ENCODE measurements around the gene CFAP92. TPM values are rescaled to one million over a fixed set of nuclear protein-coding genes. Genes with fewer than 3 reads are reported as not detected.
"Not testable (repeated sequence)": the region's sequence is repeated elsewhere in the genome, so short reads cannot be mapped to it uniquely, and the experiment has no call there.

CFAP92 gene
- total RNA-seq, 2 donors from 2014 or later: 0.45 TPM; not detected in 1

DNA sequence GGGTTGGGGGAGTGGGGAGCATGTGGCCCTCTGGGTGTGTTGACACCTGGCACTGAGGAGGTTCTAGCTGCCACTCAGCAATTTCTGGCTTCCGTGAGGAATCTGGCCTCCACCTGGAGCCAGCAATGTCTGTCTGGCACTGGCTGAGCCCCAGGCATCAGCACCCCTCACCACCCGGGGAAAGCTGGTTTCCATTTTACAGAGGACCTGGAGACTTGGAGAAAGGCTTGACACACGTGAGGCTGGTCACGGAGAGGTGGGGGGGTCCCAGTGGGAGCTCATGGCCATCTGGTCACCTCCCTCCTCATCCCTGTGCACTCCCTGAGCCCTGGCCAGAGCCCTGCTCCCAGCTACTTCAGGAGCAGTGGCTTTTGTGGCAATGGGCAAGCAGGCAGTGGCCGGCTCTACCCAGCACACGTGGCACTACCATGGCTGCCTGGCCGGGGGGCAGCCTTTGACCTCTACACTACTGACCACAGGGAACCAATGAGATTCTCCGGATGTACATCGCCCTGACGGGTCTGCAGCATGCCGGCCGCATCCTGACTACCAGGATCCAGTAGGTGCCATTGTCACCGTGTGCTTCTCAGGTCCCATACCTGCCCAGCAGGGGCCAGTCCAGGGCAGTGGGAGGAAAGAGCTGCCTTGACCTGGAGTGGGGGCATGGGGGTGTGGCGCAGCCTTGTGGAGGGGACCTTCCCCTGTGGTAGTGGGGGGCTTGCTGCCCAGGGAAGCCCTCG, 86.0 kb downstream of the CFAP92 start:
- H3K36me3 Mint-ChIP-seq: peaks cover 8 to 19% of the 10 kb centered on the region in 2 donors
- DNase-seq (ENCODE audit: low spot score in 2 of 2) (no peak), ATAC-seq (no peak)
- H3K9me3 Mint-ChIP-seq: no peaks in the 10 kb centered on the region
- H3K27ac Mint-ChIP-seq: no peak overlapping the region

DNA sequence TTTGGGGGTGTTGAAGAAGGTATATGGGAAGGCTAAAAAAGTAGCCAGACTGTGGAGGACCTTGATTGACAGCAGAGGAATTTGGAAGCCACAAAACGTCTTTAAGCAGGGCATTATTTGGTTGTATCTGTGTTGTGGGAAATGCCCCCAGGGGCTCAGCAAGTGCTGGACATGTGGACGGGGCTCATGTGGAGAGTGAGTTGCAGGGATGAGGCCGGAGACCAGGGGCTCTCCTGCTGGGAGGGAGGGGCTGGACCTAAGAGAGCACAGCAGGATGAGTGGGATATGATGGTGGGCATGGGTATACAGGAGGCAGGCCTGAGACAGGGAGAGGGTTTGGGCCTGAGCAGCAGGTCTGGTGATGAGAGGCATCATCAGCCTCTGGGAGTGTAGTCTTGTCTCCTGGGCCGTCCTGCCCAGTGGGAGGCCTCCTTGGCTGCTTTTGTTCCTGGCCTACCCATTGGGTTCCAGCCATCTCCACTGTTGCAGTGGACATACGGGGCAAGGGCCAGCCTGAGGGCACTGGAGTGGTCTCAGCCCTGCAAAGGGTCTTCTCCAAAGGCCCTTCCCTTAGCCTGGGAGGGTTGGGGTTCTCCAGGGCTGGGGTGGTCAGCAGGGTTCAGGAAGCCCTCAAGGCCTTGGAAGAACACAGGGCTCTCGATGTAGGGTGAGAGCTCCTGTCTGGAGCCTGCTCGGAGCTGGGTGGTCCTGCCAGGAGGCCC, 86.9 kb downstream of the CFAP92 start:
- Mint-ChIP-seq H3K27ac (peak overlapping the region; percentile 48 to 68), H3K36me3 (peaks cover 8 to 12% of the 10 kb centered on the region in 2 donors), H3K9me3 (no peaks in the 10 kb centered on the region)
- no peak for ATAC-seq
- DNase-seq (ENCODE audit: low spot score in 2 of 2): no peak

DNA sequence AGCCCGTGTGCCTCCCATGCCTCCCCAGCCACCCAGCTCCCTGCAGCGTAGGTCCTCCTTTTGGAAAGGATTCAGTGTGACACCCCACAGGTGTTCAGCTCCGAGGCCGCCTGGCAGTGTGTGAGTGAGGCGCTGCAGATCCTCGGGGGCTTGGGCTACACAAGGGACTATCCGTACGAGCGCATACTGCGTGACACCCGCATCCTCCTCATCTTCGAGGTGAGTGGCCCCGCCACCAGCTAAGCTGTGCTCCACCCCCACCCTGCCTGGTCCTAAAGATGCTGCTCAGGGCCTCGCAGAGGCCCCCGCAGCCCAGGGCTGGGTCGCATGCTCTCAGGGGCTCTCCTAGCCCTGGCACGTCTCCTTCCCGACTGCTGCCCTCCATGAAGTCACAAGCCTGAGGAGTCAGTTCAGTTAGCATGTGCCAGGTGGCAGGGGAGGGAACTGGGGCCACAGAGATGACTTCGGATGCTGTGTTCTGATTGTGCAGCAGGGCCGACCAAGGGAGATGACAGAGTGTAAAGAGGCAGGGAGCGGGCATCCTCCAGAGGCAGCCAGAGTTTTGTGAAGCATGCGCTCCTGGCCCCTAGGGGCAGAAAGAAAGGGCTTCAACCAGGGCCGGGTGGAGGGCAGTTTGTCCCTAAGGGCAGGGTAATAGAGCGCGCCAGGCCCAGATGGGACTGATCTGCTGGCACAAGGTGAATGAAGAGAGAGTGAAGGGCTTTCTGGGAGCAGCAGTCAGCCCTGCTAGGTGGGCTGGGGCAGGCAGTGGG, 87.7 kb downstream of the CFAP92 start:
- peaks cover 11 to 15% of the 10 kb centered on the region in 2 donors for H3K36me3 Mint-ChIP-seq
- no peak for DNase-seq (ENCODE audit: low spot score in 2 of 2)
- ATAC-seq: no peak
- H3K9me3 Mint-ChIP-seq: no peaks in the 10 kb centered on the region
- peak overlapping the region; percentile 48 to 68 for H3K27ac Mint-ChIP-seq

DNA sequence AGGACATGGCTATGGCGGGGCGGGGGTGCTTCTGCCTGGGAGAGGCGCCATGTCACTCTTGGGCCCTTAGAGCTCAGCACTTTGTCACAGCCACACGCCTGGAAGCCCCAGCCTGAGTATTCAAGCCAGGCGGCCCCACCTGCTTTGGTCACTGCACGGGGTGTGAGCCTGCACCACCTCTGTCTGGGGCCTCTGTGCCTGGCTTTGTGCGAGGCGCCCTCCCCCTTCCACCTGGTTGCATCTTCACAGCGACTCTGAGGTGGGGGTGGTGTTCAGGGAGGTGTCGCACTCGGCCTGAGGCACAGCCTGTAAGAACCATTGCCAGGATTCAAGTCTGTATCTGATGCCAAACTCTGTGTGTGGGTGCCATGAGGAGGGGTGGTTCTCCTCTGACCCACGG, 90.4 kb downstream of the CFAP92 start:
- H3K27ac Mint-ChIP-seq: no peak overlapping the region
- peaks cover 15 to 24% of the 10 kb centered on the region in 2 donors for H3K36me3 Mint-ChIP-seq
- ATAC-seq (no peak), DNase-seq (ENCODE audit: low spot score in 2 of 2) (no peak)
- H3K9me3 Mint-ChIP-seq: no peaks in the 10 kb centered on the region

- no peak for ATAC-seq
- no peaks in the 10 kb centered on the region for H3K9me3 Mint-ChIP-seq
- DNase-seq (ENCODE audit: low spot score in 2 of 2): no peak
- H3K27ac Mint-ChIP-seq: peak overlapping the region in 1 of 2 donors; percentile 26
- H3K36me3 Mint-ChIP-seq: peaks cover 15 to 24% of the 10 kb centered on the region in 2 donors
Observed at GRCh38 chr3:128902426-128902825, 91.5 kb downstream of the CFAP92 start.

DNA sequence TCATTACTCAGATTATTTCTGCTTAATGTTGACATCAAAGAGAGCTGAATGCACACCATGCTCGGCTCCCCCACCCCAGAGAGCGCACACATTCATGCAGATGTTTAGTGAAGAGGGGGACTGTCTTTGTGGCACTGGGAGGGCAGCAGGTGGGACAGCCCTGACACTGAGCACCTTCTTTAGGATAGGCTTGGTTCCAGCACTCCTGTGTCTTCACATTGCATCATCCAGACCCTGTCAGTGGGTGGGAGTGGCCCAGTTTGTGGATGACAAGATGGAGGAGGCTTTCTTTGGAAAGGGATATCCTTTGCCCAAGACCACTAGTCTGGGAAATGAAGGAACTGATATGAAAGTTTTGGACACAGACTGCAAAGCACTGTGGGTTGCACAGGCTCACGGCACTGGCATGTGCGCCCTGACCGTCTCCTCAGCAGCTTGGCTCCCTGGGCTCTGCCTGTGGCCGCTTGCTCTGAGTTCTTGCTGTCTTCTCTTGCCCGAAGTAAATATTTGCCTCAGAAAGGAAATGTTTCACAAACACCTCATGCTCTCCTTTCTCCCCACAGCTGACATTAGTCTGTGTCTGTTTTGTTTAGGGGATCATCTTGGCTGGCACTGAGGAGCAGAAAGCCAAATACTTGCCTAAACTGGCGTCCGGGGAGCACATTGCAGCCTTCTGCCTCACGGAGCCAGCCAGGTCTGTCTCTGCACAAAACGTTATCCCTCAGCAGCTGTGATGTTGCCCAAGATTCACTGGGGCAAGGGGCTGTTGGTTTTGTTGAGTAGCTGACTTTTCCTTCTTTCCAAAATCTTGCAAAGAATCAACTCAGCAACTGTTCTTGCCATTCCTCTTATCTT, 97.8 kb downstream of the CFAP92 start:
- H3K27ac Mint-ChIP-seq: peak overlapping the region in 1 of 2 donors; percentile 96
- ATAC-seq (no peak), DNase-seq (ENCODE audit: low spot score in 2 of 2) (no peak)
- H3K36me3 Mint-ChIP-seq: peaks cover 3 to 24% of the 10 kb centered on the region in 2 donors
- no peaks in the 10 kb centered on the region for H3K9me3 Mint-ChIP-seq

- ATAC-seq (peak in 1 of 2 donors; percentile 22), DNase-seq (ENCODE audit: low spot score in 2 of 2) (no peak)
- H3K27ac Mint-ChIP-seq: peak overlapping the region in 1 of 2 donors; percentile 72
- no peaks in the 10 kb centered on the region for H3K9me3 Mint-ChIP-seq
- H3K36me3 Mint-ChIP-seq: peaks cover 0 to 8% of the 10 kb centered on the region in 2 donors
Observed at GRCh38 chr3:128889139-128889894, 104.6 kb downstream of the CFAP92 start.

DNA sequence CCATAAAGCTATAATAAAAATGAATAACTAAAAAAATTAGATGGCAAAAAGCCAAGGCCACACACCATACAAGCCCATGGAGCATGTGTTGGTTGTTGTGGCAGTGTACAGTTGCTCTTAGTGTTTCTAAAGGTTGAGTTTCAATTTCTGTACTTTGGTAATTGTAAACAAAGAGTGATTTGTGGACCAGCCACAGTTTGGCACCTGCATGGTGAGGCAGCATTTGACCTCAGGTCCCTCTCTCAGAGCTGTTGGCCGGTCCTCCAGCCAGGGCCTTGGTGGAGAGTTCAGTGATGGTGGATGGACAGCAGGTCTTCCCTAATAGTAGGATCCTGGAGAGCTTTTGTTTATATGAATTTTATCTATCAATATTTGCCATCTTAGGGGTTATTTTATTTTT, 108.9 kb downstream of the CFAP92 start:
- Mint-ChIP-seq H3K36me3 (peaks cover 13 to 21% of the 10 kb centered on the region in 2 donors), H3K27ac (no peak overlapping the region)

DNA sequence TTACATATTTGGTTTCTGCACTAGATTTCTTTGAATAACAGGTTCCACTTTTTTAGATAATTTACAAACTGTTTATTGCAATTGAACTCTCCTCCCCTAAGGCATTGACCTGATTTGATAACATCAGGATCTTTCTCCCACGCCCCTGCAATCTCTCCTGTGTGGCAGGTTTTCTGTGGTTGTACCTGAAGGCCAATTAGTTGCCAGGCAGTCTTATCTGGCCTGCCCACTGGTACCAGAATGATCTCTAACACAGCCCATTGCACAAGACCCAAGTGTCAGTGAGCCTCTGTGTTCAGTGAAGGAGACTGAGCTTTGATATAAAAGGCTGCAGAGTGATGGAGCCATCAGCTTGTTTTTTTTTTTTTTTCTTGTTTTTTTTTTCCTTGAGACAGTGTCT, 111.2 kb downstream of the CFAP92 start:
- no peaks in the 10 kb centered on the region for H3K9me3 Mint-ChIP-seq
- H3K36me3 Mint-ChIP-seq: peaks cover 32 to 34% of the 10 kb centered on the region in 2 donors
- DNase-seq (ENCODE audit: low spot score in 2 of 2) (no peak), ATAC-seq (no peak)
- H3K27ac Mint-ChIP-seq: peak overlapping the region in 1 of 2 donors; percentile 16

More for the DNA sequence above, 108.9 kb downstream of the CFAP92 start:
- no peaks in the 10 kb centered on the region for H3K9me3 Mint-ChIP-seq
- ATAC-seq (no peak), DNase-seq (ENCODE audit: low spot score in 2 of 2) (no peak)

DNA sequence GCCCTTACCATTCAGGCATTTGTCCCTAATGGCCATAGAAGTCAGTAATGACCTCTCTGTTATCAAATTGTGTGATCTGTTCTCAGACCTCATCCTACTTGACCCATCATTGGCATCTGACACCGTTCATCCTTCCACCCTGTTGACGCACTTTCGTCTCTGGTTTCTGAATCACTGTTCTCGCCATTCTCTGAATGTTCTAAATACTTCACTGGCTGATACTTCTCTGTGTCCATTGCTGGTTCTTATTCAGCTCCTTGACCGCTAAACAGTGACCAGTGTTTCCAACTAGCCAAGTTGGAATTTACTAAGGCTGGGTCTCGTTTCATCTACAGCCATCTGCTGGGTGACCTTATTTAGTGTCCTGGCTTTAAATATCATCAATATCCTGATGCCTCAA, 112.3 kb downstream of the CFAP92 start:
- H3K36me3 Mint-ChIP-seq: peaks cover 34 to 35% of the 10 kb centered on the region in 2 donors
- H3K27ac Mint-ChIP-seq: peak overlapping the region; percentile 24 to 95
- ATAC-seq (no peak), DNase-seq (ENCODE audit: low spot score in 2 of 2) (no peak)
- no peaks in the 10 kb centered on the region for H3K9me3 Mint-ChIP-seq

- not testable (repeated sequence) for ATAC-seq; DNase-seq (ENCODE audit: low spot score in 2 of 2); H3K9me3 Mint-ChIP-seq
- Mint-ChIP-seq H3K27ac (peak overlapping the region; percentile 95 to 99), H3K36me3 (peaks cover 33 to 35% of the 10 kb centered on the region in 2 donors)
Observed at GRCh38 chr3:128880455-128880854, 113.4 kb downstream of the CFAP92 start.

- no peak for DNase-seq (ENCODE audit: low spot score in 2 of 2)
- no peaks in the 10 kb centered on the region for H3K9me3 Mint-ChIP-seq
- peaks cover 28 to 35% of the 10 kb centered on the region in 2 donors for H3K36me3 Mint-ChIP-seq
- H3K27ac Mint-ChIP-seq: peak overlapping the region; percentile 95 to 99
- no peak for ATAC-seq
Observed at GRCh38 chr3:128879991-128880390, 113.9 kb downstream of the CFAP92 start.

GRCh38 chr3:128879125-128879969, 114.5 kb downstream of the CFAP92 start, which contains the start of gene ACAD9:
TSS of gene ACAD9 (plus strand) at chr3:128879620. CDS start at chr3:128879692, 72 bp downstream.
- Mint-ChIP-seq H3K9me3 (no peaks in the 10 kb centered on the region), H3K36me3 (peaks cover 26 to 35% of the 10 kb centered on the region in 2 donors), H3K27ac (peak within 1 kb of the TSS; percentile 95 to 99)
- peak; percentile 90 to 97 for ATAC-seq
- peak; percentile 99 for DNase-seq (ENCODE audit: low spot score in 2 of 2)

DNA sequence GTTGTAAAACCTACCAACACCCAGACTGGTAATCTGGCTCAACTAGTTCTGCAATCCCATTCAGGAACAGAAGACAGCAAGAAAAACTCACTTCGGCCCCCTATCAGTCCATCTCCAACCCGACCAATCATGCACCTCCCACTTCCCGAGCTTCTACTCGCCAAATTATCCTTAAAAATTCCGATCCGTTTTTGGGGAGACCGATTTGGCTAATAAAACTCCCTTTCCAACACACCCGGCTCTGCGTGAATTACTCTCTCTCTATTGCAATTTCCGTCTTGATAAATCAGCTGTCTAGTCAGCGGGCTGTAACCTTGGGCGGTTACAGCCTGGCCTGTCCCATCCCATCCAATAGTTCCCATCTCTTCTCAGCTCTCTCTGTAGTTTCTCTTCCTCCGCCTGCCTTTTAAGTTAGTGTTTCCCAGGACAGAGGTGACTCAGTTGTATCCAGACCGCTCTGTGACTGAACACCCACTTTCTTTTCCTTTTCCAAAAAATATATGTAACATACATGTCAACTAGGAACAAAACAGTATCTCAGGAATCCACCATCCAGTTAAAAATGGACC, 115.2 kb downstream of the CFAP92 start:
- no peaks in the 10 kb centered on the region for H3K9me3 Mint-ChIP-seq
- H3K36me3 Mint-ChIP-seq: peaks cover 26 to 35% of the 10 kb centered on the region in 2 donors
- DNase-seq (ENCODE audit: low spot score in 2 of 2): no peak
- ATAC-seq: peak; percentile 42 to 80
- H3K27ac Mint-ChIP-seq: peak overlapping the region; percentile 95 to 99
